Right atrium auricular region (tissue), 2 donors: Measurements from ENCODE around the gene TMEM53. TPM values are rescaled to one million over a fixed set of nuclear protein-coding genes. Genes with fewer than 3 reads are reported as not detected.

Experiments
- DNase-seq: peaks from one replicate; pipeline ENCODE4 v3.0.0-alpha.2; 2019; ENCODE audit warnings: low spot score
- H3K27ac ChIP-seq, 2 donors: fragments of 200-600 bp; sonication (generic); 1 replicate in 1 of 2; 2 replicates in 1 of 2; pipeline ENCODE4 v1.5.1; 2016 to 2019
- H3K27me3 ChIP-seq, 2 donors: fragments of 200-600 bp; sonication (generic); one replicate each; pipeline versions ENCODE4 v1.5.1 to v1.6.0; 2017 to 2019
- H3K36me3 ChIP-seq: fragments of 200-600 bp; sonication (generic); one replicate; pipeline ENCODE4 v1.5.1; 2016
- H3K4me1 ChIP-seq, 2 donors: fragments of 200-600 bp; sonication (generic); one replicate each; pipeline versions ENCODE4 v1.5.1 to v1.6.0; 2017 to 2019
- H3K4me3 ChIP-seq, 2 donors: fragments of 200-600 bp; sonication (generic); 1 replicate in 1 of 2; 2 replicates in 1 of 2; pipeline ENCODE4 v1.5.1; 2017 to 2019; ENCODE audit warnings: mild to moderate bottlenecking in 1 of 2, moderate library complexity in 1 of 2
- H3K9me3 ChIP-seq, 2 donors: fragments of 200-600 bp; sonication (generic); one replicate each; pipeline ENCODE4 v1.5.1; 2019
- total RNA-seq, 2 donors: library from RNA; depleted of rRNA; stranded (reverse); fragments of >200 nt; gene quantifications; one replicate each; pipeline ENCODE4 v1.1.0, GENCODE V29; 2016
- TF ChIP-seq, protein P1 (sequence below), 2 donors: fragments of 200-600 bp; sonication (generic); IDR thresholded peaks; one replicate each; pipeline ENCODE4 v1.5.1; 2019; ENCODE audit warnings: antibody characterized with exemption in 2 of 2

The TMEM53 gene
- total RNA-seq, 2 donors from 2014 or later, result 8.3 to 13.1 TPM

DNA sequence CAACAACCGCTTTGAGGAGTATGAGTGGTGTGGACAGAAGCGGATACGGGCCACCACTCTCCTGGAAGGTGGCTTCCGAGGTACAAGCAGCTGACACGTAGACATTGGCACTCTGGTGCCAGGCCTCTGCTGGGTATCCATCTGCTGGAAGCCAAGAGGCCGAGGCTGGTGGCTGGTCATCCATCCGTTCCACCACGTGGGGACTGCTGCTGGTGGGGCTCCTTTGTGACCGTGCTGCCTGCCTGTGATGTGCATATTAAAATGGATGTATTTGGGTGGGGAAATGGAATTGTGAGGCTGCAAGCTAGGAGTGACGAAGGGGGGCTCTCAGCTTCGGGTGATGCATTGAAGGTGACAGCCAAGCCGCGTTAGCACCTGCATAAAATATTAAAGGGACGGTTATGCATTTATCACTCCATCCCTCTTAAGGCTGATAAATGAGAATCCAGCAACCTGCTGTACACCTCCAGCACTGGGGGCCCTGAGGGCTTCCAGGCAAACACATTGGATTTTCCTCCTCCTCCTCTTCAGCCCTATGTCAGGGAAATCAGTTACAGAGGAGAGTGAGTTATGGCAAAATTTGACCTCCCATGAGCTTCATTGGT is 38.1 kb downstream of the TMEM53 start:
- H3K9me3 ChIP-seq, result no peaks in the 10 kb centered on the region
- H3K4me1 ChIP-seq, result peaks cover 0 to 77% of the 10 kb centered on the region in 2 donors
- no peak overlapping the region for H3K4me3 ChIP-seq
- H3K36me3 ChIP-seq, result peaks cover 61% of the 10 kb centered on the region
- H3K27me3 ChIP-seq, result no peaks in the 10 kb centered on the region
- TF ChIP-seq, protein P1, sequence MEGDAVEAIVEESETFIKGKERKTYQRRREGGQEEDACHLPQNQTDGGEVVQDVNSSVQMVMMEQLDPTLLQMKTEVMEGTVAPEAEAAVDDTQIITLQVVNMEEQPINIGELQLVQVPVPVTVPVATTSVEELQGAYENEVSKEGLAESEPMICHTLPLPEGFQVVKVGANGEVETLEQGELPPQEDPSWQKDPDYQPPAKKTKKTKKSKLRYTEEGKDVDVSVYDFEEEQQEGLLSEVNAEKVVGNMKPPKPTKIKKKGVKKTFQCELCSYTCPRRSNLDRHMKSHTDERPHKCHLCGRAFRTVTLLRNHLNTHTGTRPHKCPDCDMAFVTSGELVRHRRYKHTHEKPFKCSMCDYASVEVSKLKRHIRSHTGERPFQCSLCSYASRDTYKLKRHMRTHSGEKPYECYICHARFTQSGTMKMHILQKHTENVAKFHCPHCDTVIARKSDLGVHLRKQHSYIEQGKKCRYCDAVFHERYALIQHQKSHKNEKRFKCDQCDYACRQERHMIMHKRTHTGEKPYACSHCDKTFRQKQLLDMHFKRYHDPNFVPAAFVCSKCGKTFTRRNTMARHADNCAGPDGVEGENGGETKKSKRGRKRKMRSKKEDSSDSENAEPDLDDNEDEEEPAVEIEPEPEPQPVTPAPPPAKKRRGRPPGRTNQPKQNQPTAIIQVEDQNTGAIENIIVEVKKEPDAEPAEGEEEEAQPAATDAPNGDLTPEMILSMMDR (IDR thresholded peaks at IDR 0.05), result no peak
- peak overlapping the region; percentile 25 to 64 for H3K27ac ChIP-seq
- DNase-seq, result no peak

DNA sequence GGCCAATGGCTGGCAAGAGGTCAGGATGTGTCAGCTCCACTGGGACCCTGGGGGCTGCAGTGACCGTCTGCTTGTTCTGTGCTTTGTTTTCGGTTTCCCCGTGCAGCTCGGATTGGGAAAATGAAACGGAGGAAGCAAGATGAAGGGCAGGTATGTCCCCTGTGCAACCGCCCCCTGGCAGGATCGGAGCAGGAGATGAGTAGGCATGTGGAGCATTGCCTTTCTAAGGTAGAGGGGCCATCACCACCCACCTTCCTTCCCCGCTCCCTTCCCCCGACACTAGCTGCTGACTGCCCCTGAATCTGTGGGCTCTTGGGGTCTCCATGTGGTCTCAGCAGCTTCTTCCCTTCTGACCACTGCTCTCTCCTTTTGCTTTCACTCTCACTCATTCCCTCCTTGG is 38.8 kb downstream of the TMEM53 start:
- Histone ChIP-seq H3K9me3 (no peaks in the 10 kb centered on the region), H3K4me1 (peaks cover 0 to 69% of the 10 kb centered on the region in 2 donors), H3K36me3 (peaks cover 57% of the 10 kb centered on the region)

DNA sequence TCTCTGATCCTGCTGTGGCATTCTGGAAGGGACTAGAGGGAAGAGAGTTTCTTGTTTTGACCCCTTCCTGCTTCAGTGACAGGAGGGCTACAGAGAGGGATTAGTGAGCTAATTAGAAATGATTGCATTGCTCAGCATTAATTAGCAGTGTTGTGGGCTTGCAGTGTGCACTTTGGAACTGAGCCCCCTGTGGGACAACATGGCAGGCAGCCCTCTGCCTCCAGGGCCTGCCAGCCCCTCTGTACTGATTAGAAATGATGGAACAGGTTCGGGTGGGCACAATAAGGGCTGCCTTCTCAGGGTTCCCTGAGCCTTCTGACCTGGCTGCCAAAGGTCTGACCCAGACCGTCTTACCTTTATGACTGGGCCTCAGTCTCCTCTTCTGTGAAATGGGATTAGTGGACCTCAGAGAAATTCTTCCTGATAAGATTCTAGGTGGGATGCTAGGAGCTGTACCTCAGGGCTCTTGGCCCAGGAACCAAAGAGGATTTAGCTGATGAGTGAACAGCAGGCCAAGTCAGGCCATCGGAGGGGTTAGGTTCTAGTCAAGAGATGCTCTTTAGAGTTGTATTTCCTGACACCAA is 39.6 kb downstream of the TMEM53 start:
- no peaks in the 10 kb centered on the region for H3K9me3 ChIP-seq
- peaks cover 57% of the 10 kb centered on the region for H3K36me3 ChIP-seq
- H3K4me1 ChIP-seq, result peaks cover 0 to 65% of the 10 kb centered on the region in 2 donors
- no peaks in the 10 kb centered on the region for H3K27me3 ChIP-seq
- no peak for DNase-seq
- TF ChIP-seq, protein P1 (IDR thresholded peaks at IDR 0.05), result no peak
- no peak overlapping the region for H3K27ac ChIP-seq
- H3K4me3 ChIP-seq, result no peak overlapping the region

More for the DNA sequence above, 38.8 kb downstream of the TMEM53 start:
- Histone ChIP-seq H3K27ac (no peak overlapping the region), H3K4me3 (no peak overlapping the region), H3K27me3 (no peaks in the 10 kb centered on the region)
- DNase-seq, result no peak
- TF ChIP-seq, protein P1 (IDR thresholded peaks at IDR 0.05), result no peak

DNA sequence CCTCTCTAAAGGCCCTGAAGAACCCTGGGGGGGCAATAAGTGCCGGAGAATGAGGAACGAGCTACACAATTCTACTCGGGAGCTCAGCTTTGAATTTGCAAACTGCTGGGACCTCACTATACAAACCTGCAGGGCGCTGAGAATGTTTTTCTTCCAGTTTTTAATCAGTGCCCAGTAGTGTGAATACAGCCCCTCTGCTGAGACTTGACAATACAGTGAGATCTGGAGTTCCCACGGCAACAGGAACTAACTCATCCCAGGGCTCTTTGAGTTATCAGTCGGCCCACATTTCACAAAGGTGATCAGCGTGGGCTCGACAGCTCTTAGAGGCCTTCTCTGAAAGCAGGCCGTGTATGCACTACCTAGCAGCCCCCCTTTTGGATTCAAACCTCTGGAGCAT is 41.7 kb downstream of the TMEM53 start:
- Histone ChIP-seq H3K27ac (peak overlapping the region; percentile 91 to 95), H3K27me3 (no peaks in the 10 kb centered on the region), H3K4me3 (peak overlapping the region; percentile 79 to 85), H3K9me3 (no peaks in the 10 kb centered on the region), H3K4me1 (peaks cover 0 to 45% of the 10 kb centered on the region in 2 donors), H3K36me3 (peaks cover 43% of the 10 kb centered on the region)
- TF ChIP-seq, protein P1 (IDR thresholded peaks at IDR 0.05), result no peak
- DNase-seq, result no peak

DNA sequence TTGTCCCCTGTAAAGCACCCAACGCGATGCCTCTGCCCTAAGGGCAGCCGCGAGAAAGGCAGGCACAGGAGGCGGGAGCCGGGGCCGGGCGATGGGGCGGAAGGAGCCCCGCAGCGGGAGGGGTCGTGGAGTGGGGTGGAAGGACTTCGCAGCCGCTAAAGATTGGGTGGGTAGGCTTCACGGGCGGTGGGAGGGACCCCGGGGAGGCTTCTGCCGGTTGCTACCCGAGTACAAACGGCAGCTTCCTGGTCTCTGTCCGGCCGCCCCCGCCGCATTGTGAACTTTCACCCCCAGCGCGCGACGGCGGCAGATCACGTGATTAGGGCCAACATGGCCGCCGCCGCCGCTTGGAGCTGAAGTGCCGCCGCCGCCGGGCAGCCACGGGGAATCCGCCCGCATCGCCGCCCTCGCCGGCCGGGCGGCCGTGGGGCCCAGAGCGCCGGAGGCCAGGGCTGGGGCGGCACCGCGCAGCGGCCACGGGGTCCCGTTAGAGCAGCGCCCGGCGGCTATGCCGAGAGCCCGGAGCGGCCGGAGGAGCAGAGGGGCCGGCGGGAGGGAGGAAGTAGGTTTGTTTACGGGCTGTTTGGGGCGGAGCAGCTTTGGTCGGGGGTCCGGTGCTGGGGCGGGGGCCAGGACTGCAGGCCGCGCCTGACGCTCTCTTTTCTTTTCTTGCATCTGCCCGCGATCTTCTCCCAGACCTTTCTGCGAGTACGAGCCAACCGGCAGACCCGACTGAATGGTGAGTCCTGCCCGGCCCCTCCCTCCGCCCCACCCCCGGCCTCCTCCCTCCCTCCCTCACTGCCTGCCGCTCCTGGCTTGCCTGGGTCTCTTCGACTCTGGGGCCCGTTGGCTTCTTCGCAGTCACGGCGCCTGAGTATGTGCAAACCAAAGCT is 42.4 kb downstream of the TMEM53 start:
- H3K9me3 ChIP-seq, result no peaks in the 10 kb centered on the region
- peaks cover 36% of the 10 kb centered on the region for H3K36me3 ChIP-seq
- H3K4me3 ChIP-seq, result peak overlapping the region; percentile 79 to 85
- peak overlapping the region; percentile 91 to 95 for H3K27ac ChIP-seq
- H3K27me3 ChIP-seq, result no peaks in the 10 kb centered on the region
- peak; percentile 94 for DNase-seq
- H3K4me1 ChIP-seq, result peaks cover 0 to 38% of the 10 kb centered on the region in 2 donors
- TF ChIP-seq, protein P1 (IDR thresholded peaks at IDR 0.05), result no peak
